B cell (primary cell): ENCODE results near the gene ZBTB11. TPM values are rescaled to one million over a fixed set of nuclear protein-coding genes. Genes with fewer than 3 reads are reported as not detected.

ENCODE experiments used
- ATAC-seq: fragments of 200-7000 bp; cut with Tn5 transposase; one replicate; pipeline ENCODE4 v1.10.0; 2021; ENCODE audit warnings: low read depth, mild to moderate bottlenecking, moderate number of reproducible peaks, moderate library complexity
- CTCF ChIA-PET: fragments of 350-600 bp; sonication (Branson Sonifier 250); formaldehyde crosslinking; loops from one replicate; lab custom pipeline; 2021; ENCODE audit warnings: antibody characterized with exemption, inconsistent platforms; lab: Charles Lee
- POLR2A ChIA-PET: fragments of 350-600 bp; sonication (Branson Sonifier 250); formaldehyde crosslinking; loops from one replicate; lab custom pipeline; 2021; ENCODE audit warnings: antibody characterized with exemption; lab: Charles Lee
- DNase-seq: peaks from one replicate; pipeline ENCODE4 v3.0.0; 2013
- H2AFZ ChIP-seq: 2 replicates; pipeline ENCODE4 v1.6.1; 2012; ENCODE audit warnings: mild to moderate bottlenecking, low read depth, low read length; ENCODE audit not compliant: insufficient read depth, poor library complexity, severe bottlenecking
- H3K27ac ChIP-seq, 2 donors: 1 replicate in 1 of 2; 2 replicates in 1 of 2; pipeline ENCODE4 v1.5.1; 2012 to 2013; ENCODE audit warnings: low read length in 2 of 2, mild to moderate bottlenecking in 2 of 2, moderate library complexity in 1 of 2
- H3K27me3 ChIP-seq, 4 experiments: fragments of 200-600 bp in 1 of 4; sonication (generic) in 1 of 4; replicated peaks in 1 of 4; 1 replicate in 2 of 4; 2 replicates in 2 of 4; pipeline versions ENCODE4 v1.6.1 to v1.7.0; 2013 to 2016; ENCODE audit warnings: low read length in 3 of 4, mild to moderate bottlenecking in 2 of 4, mixed read lengths in 1 of 4, moderate library complexity in 1 of 4; ENCODE audit not compliant: insufficient read depth in 4 of 4, control insufficient read depth in 3 of 4; ENCODE audit errors: control extremely low read depth in 1 of 4
- H3K36me3 ChIP-seq, 2 experiments: replicated peaks in 1 of 2; 1 replicate in 1 of 2; 2 replicates in 1 of 2; pipeline versions ENCODE4 v1.6.1 to v1.7.1; 2013; ENCODE audit warnings: low read length in 1 of 2; ENCODE audit not compliant: insufficient read depth in 2 of 2, control insufficient read depth in 1 of 2; ENCODE audit errors: control extremely low read depth in 1 of 2, extremely low read depth in 1 of 2
- H3K4me1 ChIP-seq, 2 donors: fragments of 200-600 bp in 1 of 2; sonication (generic) in 1 of 2; 1 replicate in 1 of 2; 2 replicates in 1 of 2; pipeline versions ENCODE4 v1.5.1 to v1.6.1; 2013 to 2017; ENCODE audit warnings: low read length in 2 of 2; ENCODE audit not compliant: control insufficient read depth in 2 of 2, insufficient read depth in 2 of 2
- H3K4me2 ChIP-seq: replicated peaks from 2 replicates; pipeline ENCODE3; 2012; ENCODE audit warnings: mild to moderate bottlenecking, low read depth, low read length; ENCODE audit not compliant: poor library complexity, severe bottlenecking
- H3K4me3 ChIP-seq, 5 experiments: fragments of 200-600 bp in 1 of 5; sonication (generic) in 1 of 5; 1 replicate in 3 of 5; 2 replicates in 2 of 5; pipeline versions ENCODE4 v1.5.1 to v1.7.0; 2011 to 2016; ENCODE audit warnings: low read length in 4 of 5, mild to moderate bottlenecking in 4 of 5, low read depth in 2 of 5, control low read depth in 1 of 5, moderate library complexity in 1 of 5; ENCODE audit not compliant: insufficient read depth in 1 of 5; ENCODE audit errors: control extremely low read depth in 1 of 5, extremely low read depth in 1 of 5
- H3K79me2 ChIP-seq: fragments of 200-600 bp; sonication (generic); one replicate; pipeline ENCODE4 v1.6.0; 2016; ENCODE audit warnings: low read length; ENCODE audit not compliant: control insufficient read depth, insufficient read depth
- H3K9ac ChIP-seq: fragments of 200-600 bp; sonication (generic); 2 replicates; pipeline ENCODE4 v1.6.1; 2017; ENCODE audit warnings: mild to moderate bottlenecking, low read length, moderate library complexity
- H3K9me3 ChIP-seq, 3 donors: one replicate each; pipeline versions ENCODE4 v1.6.1 to v1.7.1; 2013; ENCODE audit warnings: low read length in 2 of 3; ENCODE audit not compliant: control insufficient read depth in 2 of 3, insufficient read depth in 1 of 3; ENCODE audit errors: control extremely low read depth in 1 of 3
- H4K20me1 ChIP-seq: 2 replicates; pipeline ENCODE4 v1.6.0; 2012; ENCODE audit warnings: mild to moderate bottlenecking, low read length; ENCODE audit not compliant: insufficient read depth, control insufficient read depth, poor library complexity, severe bottlenecking
- H3K27ac Mint-ChIP-seq: one replicate; pipeline ENCODE4 v1.8.0; 2021; ENCODE audit warnings: mixed read lengths
- H3K27me3 Mint-ChIP-seq: one replicate; pipeline ENCODE4 v1.8.0; 2021; ENCODE audit warnings: mixed read lengths
- H3K4me1 Mint-ChIP-seq: one replicate; pipeline ENCODE4 v1.8.0; 2021; ENCODE audit warnings: mixed read lengths
- H3K4me3 Mint-ChIP-seq: one replicate; pipeline ENCODE4 v1.8.0; 2021; ENCODE audit warnings: mixed read lengths
- H3K9me3 Mint-ChIP-seq: one replicate; pipeline ENCODE4 v1.8.0; 2022; ENCODE audit warnings: mixed read lengths; ENCODE audit not compliant: insufficient read depth
- EZH2 ChIP-seq: IDR thresholded peaks from 2 replicates; pipeline ENCODE4 v1.6.1; 2012; ENCODE audit warnings: borderline replicate concordance, low read depth, mild to moderate bottlenecking, moderate library complexity, low read length; ENCODE audit not compliant: insufficient read depth, poor library complexity, severe bottlenecking
- WGBS: methylation state at CpG from one replicate; pipeline ENCODE4 v1.1.5; 2013; ENCODE audit warnings: missing lambda C conversion rate; ENCODE audit not compliant: insufficient coverage; 5-methylcytosine and 5-hydroxymethylcytosine counted together
- intact Hi-C: fragments of 100-400 bp; cut with micrococcal nuclease; formaldehyde crosslinking; loops from one replicate; pipeline ENCODE4 v1.10.0; 2022
- polyA plus RNA-seq: library from polyadenylated mRNA; depleted of rRNA; stranded (reverse); fragments of >200 nt; gene quantifications from 2 replicates; pipeline ENCODE4 v1.2.3, GENCODE V29; 2012
- total RNA-seq, 2 donors: library from RNA; stranded (reverse); fragments of 120-200 nt in 1 of 2; gene quantifications; 1 replicate in 1 of 2; 2 replicates in 1 of 2; pipeline versions ENCODE4 v1.2.3 to v1.2.4, GENCODE V29; 2013 to 2022
- TF ChIP-seq, protein P1 (sequence below): fragments of 200-600 bp; IDR thresholded peaks from one replicate; pipeline ENCODE4 v1.8.0; 2022; ENCODE audit warnings: antibody characterized with exemption, mild to moderate bottlenecking

Gene ZBTB11
- total and polyA plus RNA-seq, 2 donors (not counting 1 experiment from before 2014, with no cell fraction given): 16.3 to 42.6 TPM

DNA sequence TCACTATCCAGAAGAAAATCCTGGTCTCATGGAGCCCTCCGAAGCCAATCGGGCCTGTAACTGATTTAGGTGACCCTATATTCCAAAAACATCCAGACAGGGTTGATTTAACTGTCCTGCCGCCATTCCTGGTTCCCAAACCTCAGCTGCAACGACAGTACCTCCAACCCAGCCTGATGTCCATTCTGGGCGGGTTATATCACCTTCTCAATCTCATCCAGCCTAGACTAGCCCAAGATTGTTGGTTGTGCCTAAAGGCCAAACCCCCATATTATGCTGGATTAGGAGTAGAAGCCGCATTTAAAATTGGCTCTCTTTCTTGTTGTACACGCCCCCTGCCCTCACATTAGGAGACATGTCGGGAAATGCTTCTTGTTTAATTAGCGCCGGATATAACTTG lies 36.7 kb downstream of the ZBTB11 start:
- Mint-ChIP-seq H3K27ac (no peak overlapping the region), H3K4me1 (peaks cover 3% of the 10 kb centered on the region), H3K9me3 (no peaks in the 10 kb centered on the region), H3K4me3 (no peak overlapping the region), H3K27me3 (no peaks in the 10 kb centered on the region)
- Histone ChIP-seq H3K27ac (no peak overlapping the region), H3K27me3 (no peaks in the 10 kb centered on the region), H3K4me1 (peaks cover 4 to 7% of the 10 kb centered on the region in 2 donors), H4K20me1 (no peaks in the 10 kb centered on the region), H3K36me3 (no peaks in the 10 kb centered on the region), H2AFZ (no peak overlapping the region), H3K9ac (no peak overlapping the region), H3K9me3 (no peaks in the 10 kb centered on the region), H3K79me2 (no peaks in the 10 kb centered on the region), H3K4me2 (no peak overlapping the region), H3K4me3 (no peak overlapping the region)
- DNase-seq (no peak), ATAC-seq (no peak)
- intact Hi-C loops: no loop called here
- TF ChIP-seq EZH2: no peak
- TF ChIP-seq, protein P1, sequence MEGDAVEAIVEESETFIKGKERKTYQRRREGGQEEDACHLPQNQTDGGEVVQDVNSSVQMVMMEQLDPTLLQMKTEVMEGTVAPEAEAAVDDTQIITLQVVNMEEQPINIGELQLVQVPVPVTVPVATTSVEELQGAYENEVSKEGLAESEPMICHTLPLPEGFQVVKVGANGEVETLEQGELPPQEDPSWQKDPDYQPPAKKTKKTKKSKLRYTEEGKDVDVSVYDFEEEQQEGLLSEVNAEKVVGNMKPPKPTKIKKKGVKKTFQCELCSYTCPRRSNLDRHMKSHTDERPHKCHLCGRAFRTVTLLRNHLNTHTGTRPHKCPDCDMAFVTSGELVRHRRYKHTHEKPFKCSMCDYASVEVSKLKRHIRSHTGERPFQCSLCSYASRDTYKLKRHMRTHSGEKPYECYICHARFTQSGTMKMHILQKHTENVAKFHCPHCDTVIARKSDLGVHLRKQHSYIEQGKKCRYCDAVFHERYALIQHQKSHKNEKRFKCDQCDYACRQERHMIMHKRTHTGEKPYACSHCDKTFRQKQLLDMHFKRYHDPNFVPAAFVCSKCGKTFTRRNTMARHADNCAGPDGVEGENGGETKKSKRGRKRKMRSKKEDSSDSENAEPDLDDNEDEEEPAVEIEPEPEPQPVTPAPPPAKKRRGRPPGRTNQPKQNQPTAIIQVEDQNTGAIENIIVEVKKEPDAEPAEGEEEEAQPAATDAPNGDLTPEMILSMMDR: no peak
- POLR2A ChIA-PET: no interaction called here
- 100% methylated on average over 3 of the region's 10 CpGs for WGBS
- CTCF ChIA-PET: no interaction called here

DNA sequence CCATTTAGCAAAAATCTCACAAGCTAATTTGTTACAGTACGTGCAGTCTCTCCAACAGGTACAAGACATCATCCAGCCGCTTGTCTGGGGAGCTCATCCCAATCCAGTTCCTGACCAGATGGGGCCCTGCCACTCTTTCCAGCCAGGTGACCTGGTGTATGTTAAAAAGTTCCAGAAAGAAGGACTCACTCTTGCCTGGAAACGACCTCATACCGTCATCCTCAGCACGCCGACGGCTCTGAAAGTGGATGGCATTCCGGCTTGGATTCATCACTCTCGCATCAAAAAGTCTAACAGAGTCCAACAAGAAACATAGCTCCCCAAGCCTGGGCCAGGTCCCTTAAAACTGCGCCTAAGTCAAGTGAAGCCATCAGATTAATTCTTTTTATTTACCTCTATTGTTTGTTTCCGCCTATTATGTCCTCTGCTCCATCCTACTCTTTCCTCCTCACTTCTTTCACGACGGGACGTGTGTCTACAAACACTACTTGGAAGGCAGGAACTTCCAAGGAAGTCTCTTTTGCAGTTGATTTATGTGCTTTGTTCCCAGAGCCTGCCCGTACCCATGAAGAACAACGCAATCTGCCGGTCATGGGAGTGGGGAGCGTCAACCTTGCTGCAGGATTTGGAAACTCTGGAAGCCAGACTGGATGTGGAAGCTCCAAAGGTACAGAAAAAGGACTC lies 37.5 kb downstream of the ZBTB11 start:
- ChIA-PET CTCF (no interaction called here), POLR2A (no interaction called here)
- intact Hi-C loops: loop anchor here (5.0 kb wide), 1 partner anchor 567 kb away; no protein-coding TSS in a partner anchor
- Histone ChIP-seq H3K9ac (no peak overlapping the region), H3K4me1 (peaks cover 4 to 7% of the 10 kb centered on the region in 2 donors), H4K20me1 (no peaks in the 10 kb centered on the region), H3K36me3 (no peaks in the 10 kb centered on the region), H3K79me2 (no peaks in the 10 kb centered on the region), H3K27me3 (no peaks in the 10 kb centered on the region), H3K4me2 (no peak overlapping the region), H3K4me3 (no peak overlapping the region), H3K27ac (no peak overlapping the region), H2AFZ (no peak overlapping the region), H3K9me3 (no peaks in the 10 kb centered on the region)
- 98% methylated on average over 5 of the region's 18 CpGs for WGBS
- DNase-seq (no peak), ATAC-seq (no peak)
- H3K27me3 Mint-ChIP-seq: no peaks in the 10 kb centered on the region
- H3K4me1 Mint-ChIP-seq: peaks cover 3% of the 10 kb centered on the region
- H3K4me3 Mint-ChIP-seq: no peak overlapping the region
- TF ChIP-seq, protein P1: no peak
- no peak for TF ChIP-seq EZH2
- no peaks in the 10 kb centered on the region for H3K9me3 Mint-ChIP-seq
- H3K27ac Mint-ChIP-seq: no peak overlapping the region
